ENCODE data around the gene CD48. TPM values are rescaled to one million over a fixed set of nuclear protein-coding genes. Genes with fewer than 3 reads are reported as not detected.

CD48 gene
- total RNA-seq, 1 experiment from 2014 or later: 0.20 TPM

DNA sequence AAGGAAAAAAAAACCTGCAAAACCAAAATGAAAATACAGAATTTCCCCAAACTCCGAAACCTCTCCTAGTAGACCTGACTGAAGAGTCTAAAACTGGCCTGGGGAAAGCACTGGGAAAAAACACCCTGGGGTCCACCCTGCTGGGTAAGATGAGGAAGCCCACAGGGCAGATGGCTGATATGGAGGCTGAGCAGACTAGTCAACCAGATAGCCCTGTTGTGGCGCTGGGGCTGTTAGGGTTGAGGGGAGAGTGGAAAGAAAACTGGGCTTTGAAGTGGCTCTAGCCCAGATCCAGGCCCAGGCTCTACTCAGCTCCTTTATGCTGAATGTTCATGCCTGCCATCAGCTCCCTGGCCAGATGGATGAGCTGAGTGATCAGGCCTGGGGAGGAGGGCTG lies 58.0 kb downstream of the CD48 start (continued):
- no peak for TF ChIP-seq YY1 (IDR thresholded peaks at IDR 0.05; ENCODE audit: extremely low read depth, insufficient replicate concordance, low read depth, low read length)
- no peak for TF ChIP-seq CBX3 (IDR thresholded peaks at IDR 0.05; ENCODE audit: low read depth)
- TF ChIP-seq FOSL1 (IDR thresholded peaks at IDR 0.05; ENCODE audit: low read depth): no peak
- no peak for TF ChIP-seq POLR2A (IDR thresholded peaks at IDR 0.05; ENCODE audit: borderline replicate concordance, extremely low read depth, insufficient read depth, insufficient read length)
- no peak for TF ChIP-seq SIN3A (IDR thresholded peaks at IDR 0.05; ENCODE audit: low read depth)
- TF ChIP-seq SRF (IDR thresholded peaks at IDR 0.05; ENCODE audit: low read depth): no peak

DNA sequence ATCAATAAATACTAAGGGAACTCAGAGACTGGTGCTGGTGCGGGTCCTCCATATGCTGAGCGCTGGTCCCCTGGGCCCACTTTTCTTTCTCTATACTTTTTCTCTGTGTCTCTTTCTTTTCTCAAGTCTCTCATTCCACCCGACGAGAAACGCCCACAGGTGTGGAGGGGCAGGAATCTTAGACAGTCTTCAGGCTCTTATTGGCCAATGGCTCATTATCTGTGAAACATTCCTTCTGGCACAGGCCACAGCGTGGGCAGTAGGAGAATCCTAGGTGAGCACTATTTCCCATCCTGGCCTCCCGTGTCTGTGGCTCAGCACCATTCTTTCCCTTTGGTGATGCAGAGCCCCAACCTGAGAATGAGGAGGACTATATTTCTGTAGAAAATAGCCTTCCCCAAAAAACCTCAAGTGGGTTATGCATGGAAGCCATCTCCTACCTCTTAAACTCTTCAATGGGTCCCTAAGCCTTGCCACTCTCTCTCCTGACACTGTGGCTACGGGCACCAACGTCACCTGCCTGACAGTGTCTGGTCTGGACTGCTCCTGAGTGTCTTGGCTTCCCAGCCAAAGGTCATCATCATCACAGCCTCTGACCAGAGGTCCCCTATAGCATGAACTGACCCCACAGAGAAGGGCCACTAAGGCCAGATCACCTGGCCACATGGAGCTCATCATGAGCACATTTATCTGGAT lies 58.5 kb downstream of the CD48 start:
- DNase-seq (ENCODE audit: low read depth, low spot score) (no peak), ATAC-seq (no peak)
- H4K20me1 ChIP-seq (ENCODE audit: insufficient read depth): no peaks in the 10 kb centered on the region
- intact Hi-C loops (cut with micrococcal nuclease): no loop called here
- H3K9me3 ChIP-seq (ENCODE audit: control insufficient read depth in 1 of 2, insufficient read depth in 1 of 2, low read depth in 1 of 2, low read length in 2 of 2): no peaks in the 10 kb centered on the region
- no peaks in the 10 kb centered on the region for H3K9me2 ChIP-seq (ENCODE audit: insufficient read depth)
- H3K27me3 ChIP-seq (ENCODE audit: insufficient read depth, low read length): no peaks in the 10 kb centered on the region
- no peak overlapping the region for H2AFZ ChIP-seq (ENCODE audit: low read depth, low read length, poor library complexity, severe bottlenecking)
- ChIA-PET CTCF (no interaction called here), POLR2A (no interaction called here), RAD21 (ENCODE audit: low non-redundant PET in 1 of 2, low total read pairs in 2 of 2, uncharacterized antibody in 2 of 2, unreplicated experiment in 2 of 2) (no interaction called here)
- no peak overlapping the region for H3K4me2 ChIP-seq (ENCODE audit: low read length)
- H3K79me2 ChIP-seq (ENCODE audit: insufficient read depth, low read length): no peaks in the 10 kb centered on the region
- no peak overlapping the region for H3K9ac ChIP-seq (ENCODE audit: low read length)
- H3K36me3 ChIP-seq (ENCODE audit: control insufficient read depth in 1 of 2, insufficient read depth in 2 of 2, low read length in 2 of 2): no peaks in the 10 kb centered on the region
- BruUV-seq (replicated peaks): no TSS peak
- H3K27ac ChIP-seq (ENCODE audit: low read depth, low read length): no peak overlapping the region
- H3K4me3 ChIP-seq (replicated peaks in 1 of 2; ENCODE audit: low read depth in 1 of 2, low read length in 2 of 2): no peak overlapping the region
- H3K4me1 ChIP-seq (ENCODE audit: control insufficient read depth in 1 of 2, insufficient read depth in 2 of 2, low read length in 2 of 2): no peaks in the 10 kb centered on the region
- no peak for TF ChIP-seq CBX3 (IDR thresholded peaks at IDR 0.05; ENCODE audit: low read depth)
- TF ChIP-seq TCF7L2 (IDR thresholded peaks at IDR 0.05; ENCODE audit: borderline replicate concordance, extremely low read depth, insufficient read depth, insufficient read length): no peak
- no peak for TF ChIP-seq ELF1 (IDR thresholded peaks at IDR 0.05; ENCODE audit: borderline replicate concordance, low read depth)
- no peak for TF ChIP-seq SP1 (IDR thresholded peaks at IDR 0.05; ENCODE audit: low read depth)
- no peak for TF ChIP-seq YY1 (IDR thresholded peaks at IDR 0.05; ENCODE audit: extremely low read depth, insufficient replicate concordance, low read depth, low read length)
- TF ChIP-seq FOSL1 (IDR thresholded peaks at IDR 0.05; ENCODE audit: low read depth): no peak
- no peak for TF ChIP-seq POLR2AphosphoS5 (IDR thresholded peaks at IDR 0.05; ENCODE audit: low read depth, low read length)
- no peak for TF ChIP-seq EGR1 (IDR thresholded peaks at IDR 0.05; ENCODE audit: low read depth)
- TF ChIP-seq, protein P1, sequence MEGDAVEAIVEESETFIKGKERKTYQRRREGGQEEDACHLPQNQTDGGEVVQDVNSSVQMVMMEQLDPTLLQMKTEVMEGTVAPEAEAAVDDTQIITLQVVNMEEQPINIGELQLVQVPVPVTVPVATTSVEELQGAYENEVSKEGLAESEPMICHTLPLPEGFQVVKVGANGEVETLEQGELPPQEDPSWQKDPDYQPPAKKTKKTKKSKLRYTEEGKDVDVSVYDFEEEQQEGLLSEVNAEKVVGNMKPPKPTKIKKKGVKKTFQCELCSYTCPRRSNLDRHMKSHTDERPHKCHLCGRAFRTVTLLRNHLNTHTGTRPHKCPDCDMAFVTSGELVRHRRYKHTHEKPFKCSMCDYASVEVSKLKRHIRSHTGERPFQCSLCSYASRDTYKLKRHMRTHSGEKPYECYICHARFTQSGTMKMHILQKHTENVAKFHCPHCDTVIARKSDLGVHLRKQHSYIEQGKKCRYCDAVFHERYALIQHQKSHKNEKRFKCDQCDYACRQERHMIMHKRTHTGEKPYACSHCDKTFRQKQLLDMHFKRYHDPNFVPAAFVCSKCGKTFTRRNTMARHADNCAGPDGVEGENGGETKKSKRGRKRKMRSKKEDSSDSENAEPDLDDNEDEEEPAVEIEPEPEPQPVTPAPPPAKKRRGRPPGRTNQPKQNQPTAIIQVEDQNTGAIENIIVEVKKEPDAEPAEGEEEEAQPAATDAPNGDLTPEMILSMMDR (IDR thresholded peaks at IDR 0.05 in 2 of 3, conservative IDR thresholded peaks at IDR 0.05 in 1 of 3; ENCODE audit: borderline replicate concordance in 1 of 3, insufficient read depth in 1 of 3, low read depth in 2 of 3, low read length in 2 of 3): no peak
- TF ChIP-seq POLR2A (IDR thresholded peaks at IDR 0.05; ENCODE audit: borderline replicate concordance, extremely low read depth, insufficient read depth, insufficient read length): no peak
- TF ChIP-seq, protein P2, sequence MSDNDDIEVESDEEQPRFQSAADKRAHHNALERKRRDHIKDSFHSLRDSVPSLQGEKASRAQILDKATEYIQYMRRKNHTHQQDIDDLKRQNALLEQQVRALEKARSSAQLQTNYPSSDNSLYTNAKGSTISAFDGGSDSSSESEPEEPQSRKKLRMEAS (IDR thresholded peaks at IDR 0.05): no peak
- TF ChIP-seq SIN3A (IDR thresholded peaks at IDR 0.05; ENCODE audit: low read depth): no peak
- no peak for TF ChIP-seq RAD21 (IDR thresholded peaks at IDR 0.05; ENCODE audit: low read depth)
- TF ChIP-seq ZNF274 (IDR thresholded peaks at IDR 0.05; ENCODE audit: low read depth, low read length): no peak
- TF ChIP-seq CEBPB (IDR thresholded peaks at IDR 0.05; ENCODE audit: low read depth): no peak
- TF ChIP-seq, protein P3, sequence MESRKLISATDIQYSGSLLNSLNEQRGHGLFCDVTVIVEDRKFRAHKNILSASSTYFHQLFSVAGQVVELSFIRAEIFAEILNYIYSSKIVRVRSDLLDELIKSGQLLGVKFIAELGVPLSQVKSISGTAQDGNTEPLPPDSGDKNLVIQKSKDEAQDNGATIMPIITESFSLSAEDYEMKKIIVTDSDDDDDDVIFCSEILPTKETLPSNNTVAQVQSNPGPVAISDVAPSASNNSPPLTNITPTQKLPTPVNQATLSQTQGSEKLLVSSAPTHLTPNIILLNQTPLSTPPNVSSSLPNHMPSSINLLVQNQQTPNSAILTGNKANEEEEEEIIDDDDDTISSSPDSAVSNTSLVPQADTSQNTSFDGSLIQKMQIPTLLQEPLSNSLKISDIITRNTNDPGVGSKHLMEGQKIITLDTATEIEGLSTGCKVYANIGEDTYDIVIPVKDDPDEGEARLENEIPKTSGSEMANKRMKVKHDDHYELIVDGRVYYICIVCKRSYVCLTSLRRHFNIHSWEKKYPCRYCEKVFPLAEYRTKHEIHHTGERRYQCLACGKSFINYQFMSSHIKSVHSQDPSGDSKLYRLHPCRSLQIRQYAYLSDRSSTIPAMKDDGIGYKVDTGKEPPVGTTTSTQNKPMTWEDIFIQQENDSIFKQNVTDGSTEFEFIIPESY (IDR thresholded peaks at IDR 0.05; ENCODE audit: extremely low read depth, insufficient replicate concordance, low read length): no peak
